ENCODE data around the gene CEP290.

The CEP290 gene

GRCh38 chr12:88029093-88029665 lies 112.7 kb downstream of the CEP290 start, which contains the start of gene C12orf50:
TSS of gene C12orf50 (minus strand) at chr12:88029401. CDS start at chr12:88026962, 2,439 bp downstream.
- DNase-seq = no peak
- H3K4me3 Mint-ChIP-seq = no peak within 1 kb of the TSS
- H3K27ac Mint-ChIP-seq = no peak within 1 kb of the TSS
- no peaks in the 10 kb centered on the region for H3K4me1 Mint-ChIP-seq
- peaks cover 8% of the 10 kb centered on the region for H3K36me3 Mint-ChIP-seq (ENCODE audit: low read depth)
- H3K27me3 Mint-ChIP-seq (ENCODE audit: low read depth, poor library complexity) = peaks cover 5% of the 10 kb centered on the region
- peaks cover 12% of the 10 kb centered on the region for H3K9me3 Mint-ChIP-seq
- TF ChIP-seq CTCF (IDR thresholded peaks at IDR 0.05) = no peak

GRCh38 chr12:88026196-88026595 lies 115.7 kb downstream of the CEP290 start:
- Mint-ChIP-seq H3K27ac (no peak overlapping the region), H3K36me3 (ENCODE audit: low read depth) (no peaks in the 10 kb centered on the region), H3K27me3 (ENCODE audit: low read depth, poor library complexity) (peaks cover 2% of the 10 kb centered on the region), H3K4me1 (no peaks in the 10 kb centered on the region), H3K9me3 (peaks cover 4% of the 10 kb centered on the region), H3K4me3 (no peak overlapping the region)
- DNase-seq = no peak
- TF ChIP-seq CTCF (IDR thresholded peaks at IDR 0.05) = no peak

GRCh38 chr12:88017964-88018363 lies 123.9 kb downstream of the CEP290 start:
- TF ChIP-seq CTCF (IDR thresholded peaks at IDR 0.05) = no peak
- Mint-ChIP-seq H3K9me3 (peaks cover 40% of the 10 kb centered on the region), H3K36me3 (ENCODE audit: low read depth) (no peaks in the 10 kb centered on the region), H3K27ac (no peak overlapping the region), H3K4me3 (no peak overlapping the region), H3K4me1 (no peaks in the 10 kb centered on the region), H3K27me3 (ENCODE audit: low read depth, poor library complexity) (no peaks in the 10 kb centered on the region)
- no peak for DNase-seq

- Mint-ChIP-seq H3K9me3 (peaks cover 34% of the 10 kb centered on the region), H3K36me3 (ENCODE audit: low read depth) (no peaks in the 10 kb centered on the region), H3K27me3 (ENCODE audit: low read depth, poor library complexity) (no peaks in the 10 kb centered on the region), H3K4me3 (no peak overlapping the region), H3K4me1 (no peaks in the 10 kb centered on the region), H3K27ac (no peak overlapping the region)
- TF ChIP-seq CTCF (IDR thresholded peaks at IDR 0.05) = no peak
- DNase-seq = no peak
Measured at GRCh38 chr12:88015825-88016224, 126.1 kb downstream of the CEP290 start.

GRCh38 chr12:88011755-88012154 lies 130.1 kb downstream of the CEP290 start:
- Mint-ChIP-seq H3K27me3 (ENCODE audit: low read depth, poor library complexity) (no peaks in the 10 kb centered on the region), H3K27ac (no peak overlapping the region), H3K4me1 (no peaks in the 10 kb centered on the region), H3K4me3 (no peak overlapping the region), H3K9me3 (peaks cover 4% of the 10 kb centered on the region), H3K36me3 (ENCODE audit: low read depth) (no peaks in the 10 kb centered on the region)
- TF ChIP-seq CTCF (IDR thresholded peaks at IDR 0.05) = no peak
- DNase-seq = no peak

- no peaks in the 10 kb centered on the region for H3K4me1 Mint-ChIP-seq
- no peaks in the 10 kb centered on the region for H3K27me3 Mint-ChIP-seq (ENCODE audit: low read depth, poor library complexity)
- no peaks in the 10 kb centered on the region for H3K36me3 Mint-ChIP-seq (ENCODE audit: low read depth)
- H3K4me3 Mint-ChIP-seq = no peak overlapping the region
- no peak for TF ChIP-seq CTCF (IDR thresholded peaks at IDR 0.05)
- H3K9me3 Mint-ChIP-seq = peaks cover 6% of the 10 kb centered on the region
- DNase-seq = no peak
- no peak overlapping the region for H3K27ac Mint-ChIP-seq
Measured at GRCh38 chr12:88006351-88006750, 135.5 kb downstream of the CEP290 start.
